Hematopoietic multipotent progenitor cell treated with erythropoietin and hydrocortisone succinate and interleukin-3 and kit ligand, for 8 days (in vitro differentiated cells): ENCODE data around the gene NOL4L.

ENCODE experiments used
- DNase-seq: peaks from one replicate; pipeline ENCODE4 v3.0.0-alpha.2; 2015

NOL4L gene

DNA sequence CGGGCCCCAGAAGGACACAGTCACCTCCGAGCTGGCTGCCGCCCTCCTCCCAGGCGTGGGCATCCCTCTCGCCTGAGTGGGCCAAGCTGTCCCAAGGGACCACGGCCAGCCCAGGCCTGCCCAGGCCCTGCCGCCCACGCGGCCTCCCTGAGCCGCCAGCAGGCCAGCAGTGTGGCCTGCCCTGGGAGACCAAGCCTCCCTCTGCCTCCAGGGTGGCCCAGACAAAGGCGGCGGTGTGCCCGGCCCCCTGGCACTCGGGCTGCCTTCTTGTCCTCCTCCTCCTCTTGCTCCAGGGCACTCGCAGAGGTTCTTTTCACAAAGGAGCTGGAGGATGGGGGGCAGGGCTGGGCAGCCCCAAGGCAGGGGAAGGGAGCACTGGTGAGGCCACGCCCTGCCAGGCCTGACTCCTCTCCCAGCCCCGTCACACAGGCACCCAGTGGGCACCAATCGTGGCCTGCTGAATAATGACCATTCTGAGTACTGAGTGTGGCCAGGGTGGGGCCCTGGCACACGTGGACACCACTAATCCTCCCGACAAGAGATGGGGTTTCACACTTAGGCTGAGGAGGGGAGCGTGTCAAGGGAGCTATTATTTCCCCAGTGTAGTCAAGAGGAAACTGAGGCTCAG, 25.3 kb downstream of the NOL4L start:
- DNase-seq: peak; percentile 46

DNA sequence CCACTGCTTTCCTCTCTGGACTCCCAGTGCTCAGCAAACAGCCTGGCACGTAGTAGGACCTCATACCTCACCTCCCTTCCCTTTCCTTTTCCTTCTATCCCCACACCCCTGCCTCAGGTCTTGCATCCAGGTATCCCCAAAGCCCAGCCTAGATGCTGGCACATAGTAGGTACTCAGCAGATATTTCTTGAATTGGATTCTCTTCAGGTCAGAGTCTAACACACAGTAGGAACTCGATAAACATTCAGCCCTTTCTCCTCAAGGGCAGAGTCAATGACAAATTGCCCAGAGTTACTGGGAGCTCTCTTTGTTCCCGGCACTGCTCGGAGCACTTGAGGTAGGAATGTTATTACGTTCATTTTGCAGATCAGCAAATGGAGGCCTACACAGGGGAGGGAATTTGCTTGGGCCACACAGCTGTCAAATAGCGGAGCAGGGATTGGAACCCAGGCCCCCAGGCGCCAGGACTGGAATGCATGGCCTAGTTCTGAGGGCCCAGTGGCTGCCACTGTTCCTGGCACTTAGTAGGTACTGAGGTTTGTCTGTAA, 25.9 kb downstream of the NOL4L start:
- DNase-seq: no peak

DNA sequence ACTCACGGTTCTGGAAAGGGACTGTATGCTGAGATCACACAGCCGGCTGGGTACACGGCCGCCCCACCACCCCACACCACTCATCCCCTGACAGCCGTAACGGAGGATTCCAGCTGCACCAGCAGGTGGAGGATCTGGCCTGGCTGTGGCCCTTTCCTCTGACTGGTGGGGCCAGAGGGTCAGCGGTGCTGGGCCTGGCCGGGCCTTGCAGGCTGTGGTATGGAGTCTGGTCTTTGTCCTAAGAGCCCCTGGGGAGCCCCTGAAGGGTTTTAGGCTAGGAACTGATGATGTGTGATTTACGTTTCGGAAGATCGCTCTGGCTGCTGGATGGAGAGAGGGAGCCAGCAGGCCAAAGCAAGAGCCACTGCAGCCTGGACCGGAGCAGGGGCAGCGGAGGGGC, 26.6 kb downstream of the NOL4L start:
- no peak for DNase-seq

DNA sequence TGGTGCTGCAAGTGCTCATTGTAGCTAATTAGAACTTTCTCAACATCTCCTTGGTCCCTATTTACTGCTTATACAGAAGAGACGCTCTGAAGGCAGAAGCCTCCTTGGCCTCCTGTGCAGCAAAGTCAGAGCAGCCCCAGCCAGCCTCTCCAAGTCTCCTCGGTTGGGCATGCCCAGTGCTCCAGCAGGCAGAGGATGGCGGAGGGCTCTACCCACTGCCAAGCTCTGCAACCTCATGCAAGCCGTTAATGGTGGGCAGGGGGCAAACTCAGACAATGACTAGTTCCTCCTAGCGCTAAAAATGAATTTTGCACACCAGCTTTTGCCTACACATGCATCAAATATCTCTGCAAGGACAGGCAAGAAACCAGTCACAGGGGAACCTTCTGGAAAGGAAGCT, 27.8 kb downstream of the NOL4L start:
- no peak for DNase-seq

DNA sequence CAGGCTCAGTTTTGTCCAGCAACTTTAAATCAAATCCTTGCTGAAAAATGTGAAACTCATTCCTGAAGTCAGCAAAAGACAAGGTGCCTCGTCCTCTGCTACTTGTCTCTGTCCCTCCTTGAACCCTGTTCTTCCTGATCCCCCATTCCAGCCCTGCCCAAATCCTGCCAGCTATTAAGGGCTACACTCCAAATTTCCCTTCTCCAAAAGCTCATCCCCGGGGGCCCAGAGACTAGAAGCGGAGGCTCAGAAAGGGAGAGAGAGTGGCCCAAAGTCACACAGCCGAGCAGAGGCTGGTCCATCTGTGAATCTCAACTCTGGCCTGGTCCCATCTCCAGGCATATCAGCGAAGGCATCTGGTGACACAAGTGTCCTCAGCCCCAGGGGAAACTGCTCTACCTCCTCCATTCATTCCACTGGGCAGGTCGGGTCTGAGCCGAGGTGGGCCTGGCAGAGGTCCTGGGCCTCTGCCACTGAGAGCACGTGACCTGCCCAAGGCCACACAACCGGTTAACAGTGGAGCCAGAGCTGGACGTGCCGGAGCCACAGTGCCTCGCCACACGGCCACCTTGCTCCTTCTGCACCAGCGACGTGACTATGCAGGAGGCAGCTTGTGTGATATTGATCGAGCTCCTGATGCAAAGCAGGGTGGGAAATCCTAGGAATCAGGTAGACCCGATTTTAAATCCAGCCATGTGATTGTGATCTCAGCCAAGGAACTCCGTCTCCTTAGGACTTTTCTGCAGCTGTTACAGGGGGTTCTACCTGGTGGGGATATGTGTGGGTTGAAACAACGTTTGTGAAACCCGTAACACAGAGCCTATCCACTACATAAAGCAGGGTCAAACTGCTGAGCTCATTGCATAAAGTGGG, 28.6 kb downstream of the NOL4L start:
- no peak for DNase-seq

DNA sequence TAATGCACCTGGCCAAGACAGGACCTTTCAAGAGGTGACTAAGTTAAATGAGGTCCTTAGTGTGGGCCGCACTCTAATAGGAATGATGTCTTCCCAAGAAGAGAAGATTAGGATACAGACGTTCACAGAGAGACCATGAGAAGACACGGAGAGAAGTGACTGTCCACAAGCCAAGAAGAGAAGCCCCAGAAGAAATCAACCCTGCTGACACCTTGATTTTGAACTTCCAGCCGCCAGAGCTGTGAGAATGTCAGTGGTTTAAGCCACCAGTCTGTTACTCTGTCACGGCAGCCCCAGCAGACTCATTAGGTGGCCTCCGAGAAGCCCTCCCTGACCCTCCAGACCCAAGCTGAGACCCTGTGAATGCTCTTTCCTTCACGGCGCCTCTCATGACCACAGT, 29.5 kb downstream of the NOL4L start:
- DNase-seq: no peak

DNA sequence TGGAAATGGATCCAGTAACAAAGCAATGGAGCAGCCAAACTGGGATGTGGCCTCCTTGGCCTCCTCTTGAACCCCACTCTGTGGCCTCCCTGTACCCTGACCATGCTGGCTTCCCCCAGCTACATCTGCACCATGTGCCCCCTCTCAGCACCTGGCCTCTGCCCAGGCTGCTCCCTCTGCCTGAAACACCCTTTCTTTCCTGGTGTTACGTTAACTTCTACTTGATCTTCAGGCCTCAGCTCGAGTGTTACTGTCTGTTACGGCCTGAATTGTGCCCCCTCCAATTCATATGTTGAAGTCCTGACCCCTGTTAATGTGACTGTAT, 30.2 kb downstream of the NOL4L start:
- DNase-seq: no peak

DNA sequence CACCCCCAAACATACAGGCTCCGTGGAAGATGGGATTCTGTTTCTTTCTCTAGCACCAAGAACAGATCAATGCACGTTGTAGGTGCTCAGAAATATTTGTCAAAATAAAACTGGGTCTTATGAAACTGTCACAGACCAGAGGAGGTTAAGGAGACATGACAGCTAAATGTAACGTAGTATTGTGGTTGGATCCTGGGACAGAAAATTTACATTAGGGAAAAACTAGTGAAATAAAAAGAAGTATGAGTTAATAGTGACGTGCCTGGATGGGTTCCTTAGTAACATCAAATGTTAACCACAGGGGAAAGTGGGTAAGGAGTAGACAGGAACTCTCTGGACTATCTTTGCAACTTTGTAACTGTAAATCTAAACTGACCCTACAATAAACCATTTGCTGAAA, 31.5 kb downstream of the NOL4L start:
- DNase-seq: no peak

DNA sequence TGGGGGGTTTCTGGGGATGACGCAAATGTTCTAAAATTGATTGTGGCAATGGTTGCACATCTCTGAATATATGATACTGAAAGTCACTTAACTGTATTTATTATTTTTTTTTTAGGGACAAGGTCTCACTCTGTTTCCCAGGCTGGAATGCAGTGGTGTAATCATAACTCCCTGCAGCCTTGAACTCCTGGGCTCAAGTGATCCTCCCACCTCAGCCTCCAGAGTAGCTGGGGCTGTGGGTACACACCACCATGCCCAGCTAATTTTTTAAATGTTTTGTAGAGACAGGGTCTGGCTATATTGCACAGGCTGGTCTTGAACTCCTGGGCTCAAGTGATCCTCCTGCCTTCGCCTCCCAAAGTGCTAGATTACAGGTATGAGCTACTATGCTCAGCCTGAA, 33.4 kb downstream of the NOL4L start:
- no peak for DNase-seq

DNA sequence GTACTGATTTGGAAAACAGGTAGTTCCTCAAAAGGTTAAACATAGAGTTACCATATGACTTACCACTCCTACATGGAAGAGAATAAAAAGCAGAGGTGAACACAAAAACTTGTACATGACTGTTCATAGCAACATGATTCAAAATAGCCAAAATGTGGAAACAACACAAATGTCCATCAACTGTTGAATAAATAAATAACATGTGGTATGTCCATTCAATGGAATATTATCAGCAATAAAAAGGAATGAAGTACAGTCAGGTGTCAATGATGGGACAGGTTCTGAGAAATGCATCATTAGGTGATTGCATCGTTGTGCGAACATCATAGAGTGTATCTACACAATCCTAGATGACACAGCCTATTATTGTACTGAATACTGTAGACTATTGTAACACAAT, 35.3 kb downstream of the NOL4L start:
- DNase-seq: no peak

DNA sequence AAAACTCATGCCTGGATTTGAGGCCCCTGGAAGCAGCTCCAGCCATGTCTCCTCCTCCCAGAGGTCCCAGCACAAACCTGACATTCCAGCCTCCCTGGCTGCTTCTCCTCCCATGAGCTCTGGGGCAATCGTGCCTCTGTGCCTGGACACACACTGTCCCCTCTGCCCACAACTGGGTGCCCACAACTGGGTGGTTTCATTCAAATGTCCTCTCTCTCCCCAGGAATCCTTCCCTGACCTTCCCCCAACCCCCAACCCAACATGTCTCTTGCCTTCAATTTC, 37.4 kb downstream of the NOL4L start:
- no peak for DNase-seq

DNA sequence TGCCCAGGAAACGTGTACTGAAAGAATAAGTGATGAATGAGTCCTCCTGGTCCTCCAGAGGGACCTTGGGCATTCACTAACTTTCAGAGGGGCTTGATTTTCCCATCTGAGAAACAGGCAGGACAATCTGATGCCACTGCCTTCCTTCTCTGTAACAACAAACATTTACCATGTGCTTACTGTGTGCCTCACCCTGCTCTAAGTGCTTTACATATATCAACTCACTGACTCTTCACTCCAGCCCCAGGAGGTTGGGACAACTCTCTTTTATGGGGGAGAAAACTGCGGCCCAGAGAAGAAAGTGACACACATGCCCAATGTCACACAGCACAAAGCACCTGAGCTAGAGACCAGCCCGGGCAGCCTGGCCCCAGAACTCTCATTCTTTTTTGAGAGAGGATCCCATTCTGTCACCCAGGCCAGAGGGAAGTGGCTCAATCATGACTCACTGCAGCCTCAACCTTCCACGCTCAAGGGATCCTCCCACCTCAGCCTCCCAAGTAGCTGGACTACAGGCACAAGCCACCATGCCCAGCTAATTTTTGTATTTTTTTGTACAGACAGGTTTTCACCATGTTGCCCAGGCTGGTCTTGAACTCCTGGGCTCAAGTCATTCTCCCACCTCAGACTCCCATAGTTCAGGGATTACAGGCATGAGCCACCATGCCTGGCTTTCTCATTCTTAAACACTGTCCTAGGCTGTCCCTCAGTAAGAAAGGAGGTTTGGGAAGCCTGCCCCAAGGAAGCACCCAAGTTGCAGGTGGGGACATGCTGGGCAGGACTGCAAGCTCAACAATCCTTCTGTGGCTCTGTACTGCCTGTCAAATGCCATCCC, 38.0 kb downstream of the NOL4L start:
- DNase-seq: no peak

DNA sequence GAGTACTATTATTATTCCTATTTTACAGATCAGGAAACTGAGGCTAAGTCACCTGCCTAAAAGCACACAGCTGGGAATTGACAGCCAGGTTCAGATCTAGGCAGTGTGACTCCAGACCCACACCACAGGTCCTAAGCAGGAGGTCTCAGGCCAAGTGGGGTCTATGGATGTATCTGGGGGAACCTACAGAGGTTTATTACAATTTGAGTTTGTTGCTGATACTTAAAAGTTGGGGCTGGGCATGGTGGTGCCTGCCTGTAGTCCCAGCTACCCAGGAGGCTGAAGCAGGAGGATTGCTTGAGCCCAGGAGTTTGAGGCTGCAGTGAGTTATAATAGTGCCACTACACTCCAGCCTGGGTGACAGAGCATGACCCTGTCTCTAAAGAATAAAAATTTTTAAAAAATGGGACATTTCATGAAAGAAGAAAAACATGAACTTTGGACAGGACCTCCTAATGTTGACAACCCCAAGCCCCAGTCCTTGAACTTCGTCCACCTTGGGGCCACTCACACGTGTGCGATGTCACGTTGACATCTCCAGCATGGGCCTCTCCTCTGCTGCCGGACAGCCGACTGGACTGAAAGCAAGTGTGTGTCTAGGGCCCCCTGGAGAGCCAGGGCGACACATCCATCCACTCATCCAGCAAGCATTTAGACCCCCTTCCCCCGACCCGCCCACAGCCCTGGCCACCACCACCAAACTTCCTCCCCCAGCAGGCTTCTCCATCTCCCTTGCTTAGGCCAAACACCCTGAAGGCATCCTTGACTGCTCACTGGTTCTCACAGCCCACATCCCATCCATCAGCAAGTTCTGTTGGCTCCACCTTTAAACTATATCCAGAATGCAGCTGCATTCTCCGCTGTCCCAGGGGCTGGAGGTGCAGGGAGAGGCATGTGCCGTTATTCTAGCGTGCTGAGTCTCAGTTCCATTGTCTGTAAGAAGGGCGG, 40.0 kb downstream of the NOL4L start:
- no peak for DNase-seq

DNA sequence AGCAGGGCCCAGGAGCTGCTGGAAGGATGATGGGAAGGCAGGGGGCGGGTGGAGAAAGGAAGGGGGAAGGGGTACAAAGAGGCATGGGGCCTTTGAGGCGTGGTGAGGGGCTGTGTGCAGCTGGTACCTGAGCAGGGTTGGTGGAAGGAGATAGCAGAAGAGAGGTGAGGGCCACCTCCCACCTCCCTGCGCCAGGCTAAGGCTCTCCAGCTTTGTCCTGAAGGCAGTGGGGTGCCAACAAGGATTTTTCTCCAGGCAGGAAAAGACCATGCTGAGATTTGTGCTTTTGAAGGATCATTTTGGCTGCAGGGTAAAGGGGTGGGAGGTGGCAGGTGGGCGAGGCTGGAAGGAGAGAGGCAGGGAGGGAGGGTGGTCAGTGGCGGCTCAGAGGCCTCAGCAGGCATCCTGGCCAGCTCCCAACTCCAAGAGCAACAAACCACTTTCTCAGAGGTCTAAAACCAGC, 40.8 kb downstream of the NOL4L start:
- no peak for DNase-seq

DNA sequence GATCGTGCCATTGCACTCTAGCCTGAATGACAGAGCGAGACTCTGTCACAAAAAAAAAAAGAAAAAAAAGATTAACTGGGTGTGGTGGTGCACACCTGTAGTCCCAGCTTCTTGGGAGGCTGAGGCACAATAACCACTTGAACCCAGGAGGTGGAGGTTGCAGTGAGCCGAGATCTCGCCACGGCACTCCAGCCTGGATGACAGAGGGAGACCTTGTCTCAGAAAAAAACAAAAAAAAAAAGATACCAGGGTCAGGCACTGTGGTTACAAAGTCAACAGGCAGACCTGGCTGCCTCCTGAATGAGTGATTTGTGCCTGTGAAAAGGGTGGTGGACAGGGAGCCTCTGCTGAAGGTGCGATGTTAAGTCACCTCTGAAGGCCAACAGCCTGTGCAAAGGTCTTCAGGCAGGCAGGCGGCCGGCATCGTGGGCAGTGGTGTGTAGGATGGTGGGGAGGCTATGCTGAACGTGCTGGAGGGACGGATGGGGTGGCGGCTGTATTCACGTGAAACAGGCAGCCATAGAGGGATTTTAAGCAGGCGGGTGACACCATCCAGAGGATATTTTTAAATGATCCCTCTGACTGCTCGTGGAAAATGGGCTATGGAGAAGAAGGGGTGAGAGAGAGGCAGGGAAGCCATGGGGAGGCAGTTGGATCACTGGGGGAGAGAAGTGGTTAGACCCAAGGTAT, 41.4 kb downstream of the NOL4L start:
- no peak for DNase-seq

DNA sequence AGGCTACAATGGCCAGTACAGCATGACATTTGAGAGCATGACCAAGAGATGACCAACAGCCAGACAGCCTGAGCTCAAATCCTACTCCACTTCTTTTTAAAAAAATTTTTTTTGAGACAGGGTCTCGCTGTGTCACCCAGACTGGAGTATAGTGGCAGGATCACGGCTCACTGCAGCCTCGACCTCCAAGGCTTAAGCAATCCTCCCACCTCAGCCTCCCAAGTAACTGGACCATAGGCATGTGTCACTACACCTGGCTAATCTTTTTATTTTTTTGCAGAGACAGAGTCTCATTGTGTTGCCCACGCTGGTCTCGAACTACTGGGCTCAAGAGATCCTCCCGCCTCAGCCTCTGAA, 42.9 kb downstream of the NOL4L start:
- DNase-seq: no peak

DNA sequence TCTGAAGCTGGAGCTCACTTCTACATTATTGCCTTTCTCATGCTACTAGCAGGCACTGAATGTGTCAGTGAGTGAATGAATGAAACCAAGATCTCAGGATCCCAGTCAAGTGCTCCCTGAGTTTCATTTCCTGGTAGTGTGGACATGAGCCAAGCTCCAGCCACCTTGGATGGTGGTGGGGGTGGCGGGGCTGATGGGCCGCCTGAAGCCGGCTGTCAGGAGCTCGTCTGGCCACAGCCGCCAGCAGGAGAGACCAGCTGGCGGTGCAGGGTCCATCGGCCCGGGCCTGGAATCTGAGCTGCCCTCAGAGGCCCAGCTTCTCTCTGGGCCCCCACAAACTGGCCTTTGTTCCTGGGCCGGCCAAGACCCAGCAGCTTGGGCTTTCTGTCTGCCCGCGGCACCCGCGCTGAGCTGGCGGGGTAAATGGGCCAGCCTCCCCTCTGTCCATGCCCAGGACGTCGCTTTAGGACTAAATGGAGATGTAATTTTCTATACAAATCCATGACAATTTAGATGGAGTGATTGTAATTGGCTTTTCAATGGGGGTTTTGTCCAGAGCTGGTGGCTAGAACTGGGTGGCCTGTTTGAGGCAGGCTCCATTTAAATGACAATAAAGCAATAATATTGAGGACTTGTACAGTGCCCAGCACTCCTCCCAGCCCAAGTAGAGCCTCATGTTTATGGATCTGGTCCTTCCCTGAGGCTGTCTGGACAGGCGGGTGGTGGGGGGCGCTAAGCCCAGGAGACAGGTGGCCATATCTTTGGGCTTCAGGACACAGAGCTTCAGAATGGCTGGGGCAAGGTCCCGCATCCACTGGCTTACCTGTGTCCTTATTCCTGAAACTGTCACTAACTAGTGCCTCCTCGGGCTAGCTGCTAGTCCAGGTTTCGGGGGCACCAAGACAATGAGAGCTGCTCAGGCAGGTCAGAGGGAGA, 43.5 kb downstream of the NOL4L start:
- no peak for DNase-seq

DNA sequence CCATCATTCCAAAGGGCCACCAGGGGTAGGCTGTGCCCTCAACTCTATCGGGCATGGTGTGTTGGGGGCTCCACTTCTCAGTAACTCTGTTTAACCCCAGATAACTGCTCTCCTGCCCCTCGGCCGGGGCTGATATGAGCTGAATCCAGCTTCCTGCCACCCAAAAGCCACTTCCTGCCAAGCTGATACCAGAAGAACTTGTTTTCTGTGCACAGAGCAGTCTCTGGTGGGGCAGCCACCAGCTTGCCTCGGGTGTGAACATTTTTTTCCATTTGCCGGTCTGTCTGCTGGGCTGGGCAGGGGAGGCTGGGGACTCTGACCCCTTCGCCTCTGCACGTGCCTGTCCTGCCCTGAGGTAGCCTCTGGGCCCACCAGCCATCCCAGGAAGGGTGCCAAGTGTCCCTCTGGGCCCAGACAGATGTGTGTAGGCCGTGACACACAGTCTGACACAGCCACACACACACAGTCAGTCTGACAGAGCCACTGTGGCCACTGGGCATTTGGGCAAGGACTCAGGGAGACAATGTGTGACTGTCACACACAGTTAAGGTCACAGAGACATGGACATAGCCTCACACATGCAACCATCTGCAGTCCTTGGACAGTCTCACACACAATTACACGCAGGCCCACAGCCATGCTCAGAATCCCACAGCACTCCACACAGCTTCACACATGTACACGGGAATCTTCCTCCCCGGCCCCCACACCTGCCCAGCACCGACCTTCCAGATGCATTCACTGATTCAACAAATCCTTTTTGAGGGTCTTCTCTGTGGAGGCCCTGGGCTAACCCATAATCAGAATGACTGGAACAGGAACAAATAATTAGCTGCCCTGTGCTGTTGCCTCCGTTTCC, 45.1 kb downstream of the NOL4L start:
- peak; percentile 96 for DNase-seq

DNA sequence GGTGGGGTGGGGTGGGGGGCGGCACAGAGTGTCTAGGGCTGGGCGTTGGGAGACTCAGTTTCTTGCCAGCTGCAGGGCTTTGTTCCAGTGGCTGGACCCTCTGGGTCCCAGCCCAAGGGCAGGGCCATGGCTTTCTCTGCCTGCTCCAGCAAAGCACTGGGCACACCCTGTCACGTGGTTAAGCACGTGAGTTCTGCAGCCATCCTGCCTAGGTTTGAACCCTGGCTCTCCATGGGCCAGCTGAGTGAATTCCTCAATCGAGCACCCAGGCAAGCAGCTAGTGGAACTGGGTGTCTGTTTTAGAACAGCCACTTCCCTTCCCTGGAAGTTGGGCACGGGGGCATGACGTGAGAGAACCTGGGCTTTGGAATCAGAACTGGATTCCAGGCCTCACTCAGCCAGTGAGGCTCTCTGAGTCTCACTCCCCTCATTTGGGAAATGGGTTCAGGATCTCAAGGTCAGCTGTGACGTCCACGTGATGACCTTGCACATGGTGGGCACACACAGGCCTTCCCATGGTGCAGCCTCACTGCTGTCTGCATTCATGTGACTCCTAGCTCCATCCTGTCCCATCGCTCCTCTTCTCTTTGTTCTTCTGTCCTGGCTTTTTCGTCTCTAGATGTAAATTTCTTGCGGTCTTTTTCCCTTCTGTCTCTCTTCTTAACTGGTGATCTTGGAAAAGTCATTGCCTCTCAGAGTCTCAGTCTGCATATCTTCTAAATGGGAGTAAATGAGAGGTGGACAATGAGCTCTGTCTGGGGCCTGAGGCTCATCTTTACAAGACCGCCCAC, 45.9 kb downstream of the NOL4L start:
- DNase-seq: peak; percentile 84
